CD4-positive, alpha-beta T cell treated with Interleukin-10 for 1 hour (primary cell): Measurements from ENCODE around the gene SND1.

Experiments
- DNase-seq: peaks from one replicate; pipeline ENCODE4 v3.0.0-alpha.2; 2020

The SND1 gene

GRCh38 chr7:127979728-127980126, 327.7 kb downstream of the SND1 start:
- no peak for DNase-seq

GRCh38 chr7:127980901-127981300, 328.9 kb downstream of the SND1 start:
- no peak for DNase-seq

GRCh38 chr7:127981965-127982364, 330.0 kb downstream of the SND1 start:
- DNase-seq: no peak

GRCh38 chr7:127983804-127984332, 331.9 kb downstream of the SND1 start:
- DNase-seq: no peak

- DNase-seq: no peak
Observed at GRCh38 chr7:127986581-127987521, 334.9 kb downstream of the SND1 start.

- no peak for DNase-seq
Observed at GRCh38 chr7:127988751-127989150, 336.8 kb downstream of the SND1 start.

- DNase-seq: no peak
Observed at GRCh38 chr7:127993317-127993716, 341.3 kb downstream of the SND1 start.

- DNase-seq: no peak
Observed at GRCh38 chr7:127993987-127994386, 342.0 kb downstream of the SND1 start.

- no peak for DNase-seq
Observed at GRCh38 chr7:127995156-127995880, 343.3 kb downstream of the SND1 start.

- DNase-seq: no peak
Observed at GRCh38 chr7:127995881-127996215, 343.9 kb downstream of the SND1 start.

GRCh38 chr7:127996253-127997071, 344.5 kb downstream of the SND1 start:
- no peak for DNase-seq

GRCh38 chr7:127997226-127997922, 345.4 kb downstream of the SND1 start:
- DNase-seq: no peak

GRCh38 chr7:127998671-127999070, 346.7 kb downstream of the SND1 start:
- no peak for DNase-seq

GRCh38 chr7:128000048-128000447, 348.1 kb downstream of the SND1 start:
- DNase-seq: no peak

- DNase-seq: no peak
Observed at GRCh38 chr7:128000854-128001265, 348.9 kb downstream of the SND1 start.

- no peak for DNase-seq
Observed at GRCh38 chr7:128003167-128003566, 351.2 kb downstream of the SND1 start.

- no peak for DNase-seq
Observed at GRCh38 chr7:128003787-128004186, 351.8 kb downstream of the SND1 start.

- DNase-seq: no peak
Observed at GRCh38 chr7:128004623-128005022, 352.6 kb downstream of the SND1 start.

GRCh38 chr7:128005117-128005516, 353.1 kb downstream of the SND1 start:
- no peak for DNase-seq

- DNase-seq: no peak
Observed at GRCh38 chr7:128005759-128006159, 353.8 kb downstream of the SND1 start.

- no peak for DNase-seq
Observed at GRCh38 chr7:128006550-128007302, 354.7 kb downstream of the SND1 start.

- no peak for DNase-seq
Observed at GRCh38 chr7:128007303-128007680, 355.3 kb downstream of the SND1 start.
